ENCODE measurements around the gene CAPN11.
"Not testable (repeated sequence)": the region's sequence is repeated elsewhere in the genome, so short reads cannot be mapped to it uniquely, and the experiment has no call there.

CAPN11 gene

GRCh38 chr6:44230034-44230675, 71.5 kb downstream of the CAPN11 start:
- DNase-seq: no peak

DNA sequence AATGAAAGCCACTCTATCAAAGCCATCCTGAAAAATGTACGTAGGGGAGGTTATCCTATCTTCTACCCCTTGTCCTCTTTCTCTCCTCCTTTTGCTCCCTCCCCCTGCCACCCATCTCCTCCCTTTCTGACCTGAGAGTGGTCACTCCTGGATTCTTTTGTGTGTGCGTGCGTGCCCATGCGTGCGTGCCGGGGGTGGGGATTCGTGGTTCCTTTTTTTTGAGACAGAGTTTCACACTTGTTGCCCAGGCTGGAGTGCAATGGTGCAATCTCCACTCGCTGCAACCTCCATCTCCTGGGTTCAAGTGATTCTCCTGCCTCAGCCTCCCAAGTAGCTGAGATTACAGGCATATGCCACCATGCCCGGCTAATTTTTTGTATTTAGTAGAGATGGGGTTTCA, 72.8 kb downstream of the CAPN11 start:
- not testable (repeated sequence) for DNase-seq

DNA sequence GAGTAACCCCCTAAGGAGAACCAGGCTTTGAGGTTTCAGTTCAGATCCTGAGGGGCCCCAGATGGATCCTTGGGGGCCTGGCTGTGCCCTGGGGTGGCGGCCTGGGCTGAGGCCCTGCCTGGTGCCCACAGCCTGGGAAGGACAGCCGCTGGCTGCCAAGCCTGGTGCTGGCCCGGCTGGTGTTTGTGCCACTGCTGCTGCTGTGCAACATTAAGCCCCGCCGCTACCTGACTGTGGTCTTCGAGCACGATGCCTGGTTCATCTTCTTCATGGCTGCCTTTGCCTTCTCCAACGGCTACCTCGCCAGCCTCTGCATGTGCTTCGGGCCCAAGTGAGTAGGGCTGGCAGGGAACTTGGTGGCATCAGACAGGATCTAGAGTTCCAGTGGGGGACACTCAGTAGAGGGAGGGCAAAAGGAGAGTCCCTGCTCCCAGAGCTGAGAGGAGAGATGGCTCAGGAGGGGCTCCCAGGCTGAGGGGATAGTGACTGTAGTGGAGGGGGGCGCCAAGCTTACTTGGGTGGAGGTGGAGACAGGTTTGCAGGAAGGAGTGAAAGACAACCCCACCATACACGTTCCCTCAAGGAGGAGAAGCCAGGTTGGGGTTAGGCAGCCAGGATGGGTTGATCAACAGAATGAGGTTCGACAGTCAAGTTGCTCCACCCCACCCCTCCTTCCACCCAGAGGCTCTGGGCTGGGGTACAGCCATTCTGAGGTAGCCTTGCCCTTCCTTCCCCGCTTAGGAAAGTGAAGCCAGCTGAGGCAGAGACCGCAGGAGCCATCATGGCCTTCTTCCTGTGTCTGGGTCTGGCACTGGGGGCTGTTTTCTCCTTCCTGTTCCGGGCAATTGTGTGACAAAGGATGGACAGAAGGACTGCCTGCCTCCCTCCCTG, 74.3 kb downstream of the CAPN11 start:
- DNase-seq: no peak

DNA sequence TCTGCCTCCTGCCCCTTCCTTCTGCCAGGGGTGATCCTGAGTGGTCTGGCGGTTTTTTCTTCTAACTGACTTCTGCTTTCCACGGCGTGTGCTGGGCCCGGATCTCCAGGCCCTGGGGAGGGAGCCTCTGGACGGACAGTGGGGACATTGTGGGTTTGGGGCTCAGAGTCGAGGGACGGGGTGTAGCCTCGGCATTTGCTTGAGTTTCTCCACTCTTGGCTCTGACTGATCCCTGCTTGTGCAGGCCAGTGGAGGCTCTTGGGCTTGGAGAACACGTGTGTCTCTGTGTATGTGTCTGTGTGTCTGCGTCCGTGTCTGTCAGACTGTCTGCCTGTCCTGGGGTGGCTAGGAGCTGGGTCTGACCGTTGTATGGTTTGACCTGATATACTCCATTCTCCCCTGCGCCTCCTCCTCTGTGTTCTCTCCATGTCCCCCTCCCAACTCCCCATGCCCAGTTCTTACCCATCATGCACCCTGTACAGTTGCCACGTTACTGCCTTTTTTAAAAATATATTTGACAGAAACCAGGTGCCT, 75.0 kb downstream of the CAPN11 start:
- no peak for DNase-seq
